Measurements from ENCODE around the gene FXYD7.
"Not testable (repeated sequence)": the region's sequence is repeated elsewhere in the genome, so short reads cannot be mapped to it uniquely, and the experiment has no call there.

FXYD7 gene

GRCh38 chr19:35122687-35123551 lies 20.1 kb upstream of the FXYD7 start:
- Histone ChIP-seq H3K27ac (ENCODE audit: low read depth, low read length) (no peak overlapping the region), H3K9ac (ENCODE audit: low read length) (no peak overlapping the region), H3K4me1 (ENCODE audit: insufficient read depth, low read length) (peaks cover 7% of the 10 kb centered on the region)

GRCh38 chr19:35123573-35123972 lies 19.5 kb upstream of the FXYD7 start:
- Histone ChIP-seq H3K4me3 (ENCODE audit: low read depth in 1 of 2, low read length in 2 of 2) (peak overlapping the region in 1 of 2 donors; percentile 92), H3K4me1 (ENCODE audit: insufficient read depth, low read length) (peaks cover 7% of the 10 kb centered on the region), H3K9me3 (ENCODE audit: low read length) (no peaks in the 10 kb centered on the region), H3K9ac (ENCODE audit: low read length) (no peak overlapping the region), H3K27me3 (ENCODE audit: control insufficient read depth in 1 of 2, insufficient read depth in 2 of 2, low read length in 2 of 2) (no peaks in the 10 kb centered on the region), H3K27ac (ENCODE audit: low read depth, low read length) (peak overlapping the region; percentile 90), H3K36me3 (ENCODE audit: insufficient read depth, low read length) (no peaks in the 10 kb centered on the region)

More at GRCh38 chr19:35122687-35123551, 20.1 kb upstream of the FXYD7 start:
- Histone ChIP-seq H3K27me3 (ENCODE audit: control insufficient read depth in 1 of 2, insufficient read depth in 2 of 2, low read length in 2 of 2) (no peaks in the 10 kb centered on the region), H3K4me3 (ENCODE audit: low read depth in 1 of 2, low read length in 2 of 2) (no peak overlapping the region), H3K36me3 (ENCODE audit: insufficient read depth, low read length) (no peaks in the 10 kb centered on the region), H3K9me3 (ENCODE audit: low read length) (no peaks in the 10 kb centered on the region)

- Histone ChIP-seq H3K4me3 (ENCODE audit: low read depth in 1 of 2, low read length in 2 of 2) (peak overlapping the region; percentile 70 to 92), H3K27me3 (ENCODE audit: control insufficient read depth in 1 of 2, insufficient read depth in 2 of 2, low read length in 2 of 2) (no peaks in the 10 kb centered on the region), H3K4me1 (ENCODE audit: insufficient read depth, low read length) (peaks cover 7% of the 10 kb centered on the region), H3K9ac (ENCODE audit: low read length) (peak overlapping the region; percentile 71), H3K36me3 (ENCODE audit: insufficient read depth, low read length) (no peaks in the 10 kb centered on the region), H3K9me3 (ENCODE audit: low read length) (no peaks in the 10 kb centered on the region), H3K27ac (ENCODE audit: low read depth, low read length) (peak overlapping the region; percentile 90)
Observed at GRCh38 chr19:35124098-35125060, 18.7 kb upstream of the FXYD7 start.

- H3K9ac ChIP-seq (ENCODE audit: low read length): no peak overlapping the region
- H3K36me3 ChIP-seq (ENCODE audit: insufficient read depth, low read length): no peaks in the 10 kb centered on the region
- peak overlapping the region in 1 of 2 donors; percentile 92 for H3K4me3 ChIP-seq (ENCODE audit: low read depth in 1 of 2, low read length in 2 of 2)
- H3K9me3 ChIP-seq (ENCODE audit: low read length): no peaks in the 10 kb centered on the region
- H3K27ac ChIP-seq (ENCODE audit: low read depth, low read length): no peak overlapping the region
- H3K27me3 ChIP-seq (ENCODE audit: control insufficient read depth in 1 of 2, insufficient read depth in 2 of 2, low read length in 2 of 2): no peaks in the 10 kb centered on the region
- H3K4me1 ChIP-seq (ENCODE audit: insufficient read depth, low read length): peaks cover 7% of the 10 kb centered on the region
Observed at GRCh38 chr19:35125270-35125717, 17.8 kb upstream of the FXYD7 start.

GRCh38 chr19:35125749-35126623 lies 17.1 kb upstream of the FXYD7 start:
- H3K27me3 ChIP-seq (ENCODE audit: control insufficient read depth in 1 of 2, insufficient read depth in 2 of 2, low read length in 2 of 2): no peaks in the 10 kb centered on the region
- peaks cover 7% of the 10 kb centered on the region for H3K4me1 ChIP-seq (ENCODE audit: insufficient read depth, low read length)
- no peaks in the 10 kb centered on the region for H3K9me3 ChIP-seq (ENCODE audit: low read length)
- no peak overlapping the region for H3K4me3 ChIP-seq (ENCODE audit: low read depth in 1 of 2, low read length in 2 of 2)
- H3K9ac ChIP-seq (ENCODE audit: low read length): no peak overlapping the region
- H3K27ac ChIP-seq (ENCODE audit: low read depth, low read length): no peak overlapping the region
- H3K36me3 ChIP-seq (ENCODE audit: insufficient read depth, low read length): no peaks in the 10 kb centered on the region

GRCh38 chr19:35126624-35126959 lies 16.5 kb upstream of the FXYD7 start:
- no peaks in the 10 kb centered on the region for H3K27me3 ChIP-seq (ENCODE audit: control insufficient read depth in 1 of 2, insufficient read depth in 2 of 2, low read length in 2 of 2)
- H3K9ac ChIP-seq (ENCODE audit: low read length): no peak overlapping the region

GRCh38 chr19:35127871-35128270 lies 15.2 kb upstream of the FXYD7 start:
- Histone ChIP-seq H3K27me3 (ENCODE audit: control insufficient read depth in 1 of 2, insufficient read depth in 2 of 2, low read length in 2 of 2) (no peaks in the 10 kb centered on the region), H3K9me3 (ENCODE audit: low read length) (no peaks in the 10 kb centered on the region), H3K4me1 (ENCODE audit: insufficient read depth, low read length) (peaks cover 7% of the 10 kb centered on the region), H3K9ac (ENCODE audit: low read length) (no peak overlapping the region), H3K36me3 (ENCODE audit: insufficient read depth, low read length) (no peaks in the 10 kb centered on the region), H3K27ac (ENCODE audit: low read depth, low read length) (no peak overlapping the region), H3K4me3 (ENCODE audit: low read depth in 1 of 2, low read length in 2 of 2) (no peak overlapping the region)

More at GRCh38 chr19:35126624-35126959, 16.5 kb upstream of the FXYD7 start:
- peaks cover 7% of the 10 kb centered on the region for H3K4me1 ChIP-seq (ENCODE audit: insufficient read depth, low read length)
- no peak overlapping the region for H3K27ac ChIP-seq (ENCODE audit: low read depth, low read length)
- H3K9me3 ChIP-seq (ENCODE audit: low read length): no peaks in the 10 kb centered on the region
- H3K36me3 ChIP-seq (ENCODE audit: insufficient read depth, low read length): no peaks in the 10 kb centered on the region
- H3K4me3 ChIP-seq (ENCODE audit: low read depth in 1 of 2, low read length in 2 of 2): no peak overlapping the region

GRCh38 chr19:35128398-35129057 lies 14.5 kb upstream of the FXYD7 start:
- Histone ChIP-seq H3K4me1 (ENCODE audit: insufficient read depth, low read length) (peaks cover 7% of the 10 kb centered on the region), H3K9ac (ENCODE audit: low read length) (no peak overlapping the region), H3K36me3 (ENCODE audit: insufficient read depth, low read length) (no peaks in the 10 kb centered on the region), H3K27me3 (ENCODE audit: control insufficient read depth in 1 of 2, insufficient read depth in 2 of 2, low read length in 2 of 2) (no peaks in the 10 kb centered on the region), H3K4me3 (ENCODE audit: low read depth in 1 of 2, low read length in 2 of 2) (no peak overlapping the region), H3K9me3 (ENCODE audit: low read length) (no peaks in the 10 kb centered on the region), H3K27ac (ENCODE audit: low read depth, low read length) (no peak overlapping the region)

- H3K9me3 ChIP-seq (ENCODE audit: low read length); H3K4me1 ChIP-seq (ENCODE audit: insufficient read depth, low read length); H3K4me3 ChIP-seq (ENCODE audit: low read depth in 1 of 2, low read length in 2 of 2); H3K27me3 ChIP-seq (ENCODE audit: control insufficient read depth in 1 of 2, insufficient read depth in 2 of 2, low read length in 2 of 2); H3K36me3 ChIP-seq (ENCODE audit: insufficient read depth, low read length); H3K9ac ChIP-seq (ENCODE audit: low read length); H3K27ac ChIP-seq (ENCODE audit: low read depth, low read length): not testable (repeated sequence)
Observed at GRCh38 chr19:35129724-35130274, 13.3 kb upstream of the FXYD7 start.
